Measurements from ENCODE around the gene EPB41L4A. TPM values are rescaled to one million over a fixed set of nuclear protein-coding genes. Genes with fewer than 3 reads are reported as not detected.
A peak's percentile ranks its signal among the peaks of the same experiment; 100 is the strongest.

Gene EPB41L4A
- total RNA-seq, 1 experiment from 2014 or later = 5.2 TPM

- TF ChIP-seq E2F4 (CRISPR knock-in tag; IDR thresholded peaks at IDR 0.05; ENCODE audit: borderline replicate concordance, low read depth) = no peak
- TF ChIP-seq, protein P1, sequence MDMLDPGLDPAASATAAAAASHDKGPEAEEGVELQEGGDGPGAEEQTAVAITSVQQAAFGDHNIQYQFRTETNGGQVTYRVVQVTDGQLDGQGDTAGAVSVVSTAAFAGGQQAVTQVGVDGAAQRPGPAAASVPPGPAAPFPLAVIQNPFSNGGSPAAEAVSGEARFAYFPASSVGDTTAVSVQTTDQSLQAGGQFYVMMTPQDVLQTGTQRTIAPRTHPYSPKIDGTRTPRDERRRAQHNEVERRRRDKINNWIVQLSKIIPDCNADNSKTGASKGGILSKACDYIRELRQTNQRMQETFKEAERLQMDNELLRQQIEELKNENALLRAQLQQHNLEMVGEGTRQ (CRISPR knock-in tag; IDR thresholded peaks at IDR 0.05) = peak; percentile 28; the same call in 1 of the 2 replicates
- TF ChIP-seq USF1 (CRISPR knock-in tag; IDR thresholded peaks at IDR 0.05) = 0 out of 2 replicates have a peak, but pooled peaks have one; percentile 26
- TF ChIP-seq TEAD1 (CRISPR knock-in tag; IDR thresholded peaks at IDR 0.05) = peak; percentile 95
- peak; percentile 33; the same call in 1 of the 2 replicates for TF ChIP-seq NFYB (CRISPR knock-in tag; conservative IDR thresholded peaks at IDR 0.05; ENCODE audit: low read depth)
- peak; percentile 98 for TF ChIP-seq SP1 (CRISPR knock-in tag; conservative IDR thresholded peaks at IDR 0.05)
- TF ChIP-seq, protein P2, sequence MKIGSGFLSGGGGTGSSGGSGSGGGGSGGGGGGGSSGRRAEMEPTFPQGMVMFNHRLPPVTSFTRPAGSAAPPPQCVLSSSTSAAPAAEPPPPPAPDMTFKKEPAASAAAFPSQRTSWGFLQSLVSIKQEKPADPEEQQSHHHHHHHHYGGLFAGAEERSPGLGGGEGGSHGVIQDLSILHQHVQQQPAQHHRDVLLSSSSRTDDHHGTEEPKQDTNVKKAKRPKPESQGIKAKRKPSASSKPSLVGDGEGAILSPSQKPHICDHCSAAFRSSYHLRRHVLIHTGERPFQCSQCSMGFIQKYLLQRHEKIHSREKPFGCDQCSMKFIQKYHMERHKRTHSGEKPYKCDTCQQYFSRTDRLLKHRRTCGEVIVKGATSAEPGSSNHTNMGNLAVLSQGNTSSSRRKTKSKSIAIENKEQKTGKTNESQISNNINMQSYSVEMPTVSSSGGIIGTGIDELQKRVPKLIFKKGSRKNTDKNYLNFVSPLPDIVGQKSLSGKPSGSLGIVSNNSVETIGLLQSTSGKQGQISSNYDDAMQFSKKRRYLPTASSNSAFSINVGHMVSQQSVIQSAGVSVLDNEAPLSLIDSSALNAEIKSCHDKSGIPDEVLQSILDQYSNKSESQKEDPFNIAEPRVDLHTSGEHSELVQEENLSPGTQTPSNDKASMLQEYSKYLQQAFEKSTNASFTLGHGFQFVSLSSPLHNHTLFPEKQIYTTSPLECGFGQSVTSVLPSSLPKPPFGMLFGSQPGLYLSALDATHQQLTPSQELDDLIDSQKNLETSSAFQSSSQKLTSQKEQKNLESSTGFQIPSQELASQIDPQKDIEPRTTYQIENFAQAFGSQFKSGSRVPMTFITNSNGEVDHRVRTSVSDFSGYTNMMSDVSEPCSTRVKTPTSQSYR (CRISPR knock-in tag; IDR thresholded peaks at IDR 0.05) = peak; percentile 46; the same call in 1 of the 2 replicates
- TF ChIP-seq, protein P3, sequence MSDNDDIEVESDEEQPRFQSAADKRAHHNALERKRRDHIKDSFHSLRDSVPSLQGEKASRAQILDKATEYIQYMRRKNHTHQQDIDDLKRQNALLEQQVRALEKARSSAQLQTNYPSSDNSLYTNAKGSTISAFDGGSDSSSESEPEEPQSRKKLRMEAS (CRISPR knock-in tag; IDR thresholded peaks at IDR 0.05) = peak; percentile 89
Measured at GRCh38 chr5:112160652-112161391, 258.3 kb downstream of the EPB41L4A start (continued).

DNA sequence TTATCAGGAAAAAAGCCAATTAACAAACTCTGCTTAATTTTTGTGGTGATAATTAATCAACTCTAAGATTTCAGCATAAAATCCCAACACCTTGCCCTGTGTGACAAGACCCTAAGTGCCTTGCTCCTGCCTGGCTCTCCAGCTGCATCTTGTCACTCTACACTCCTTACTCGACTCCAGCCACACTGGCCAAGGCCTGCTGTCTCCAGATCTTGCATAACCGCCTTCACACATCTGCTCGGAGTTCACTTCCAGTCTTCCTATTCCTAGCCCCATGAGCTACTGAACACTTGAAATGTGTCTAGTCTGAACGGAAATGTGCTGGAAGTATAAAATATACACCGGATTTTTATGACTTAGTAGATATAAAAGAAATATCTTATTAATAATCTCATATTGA is 259.6 kb downstream of the EPB41L4A start:
- H3K27ac Mint-ChIP-seq = no peak overlapping the region
- no peak for DNase-seq (ENCODE audit: low spot score)
- ChIA-PET POLR2A (no interaction called here), CTCF (interaction anchor here (0.6 to 2.3 kb wide), 3 partner anchors 261 to 613 kb away, joined by 3 to 6 read pairs (median 3); no protein-coding TSS in a partner anchor)
- no peaks in the 10 kb centered on the region; the same call in 1 of the 2 replicates for H3K27me3 Mint-ChIP-seq (ENCODE audit: low read depth)
- H3K4me3 Mint-ChIP-seq = no peak overlapping the region
- H3K9me3 Mint-ChIP-seq = peaks cover 14% of the 10 kb centered on the region
- peaks cover 38% of the 10 kb centered on the region for H3K4me1 Mint-ChIP-seq
- H3K36me3 Mint-ChIP-seq = peaks cover 29% of the 10 kb centered on the region
- no peak for ATAC-seq
- no peak for TF ChIP-seq FOXJ3 (CRISPR knock-in tag; IDR thresholded peaks at IDR 0.05; ENCODE audit: borderline replicate concordance)
- no peak for TF ChIP-seq ZNF263 (CRISPR knock-in tag; IDR thresholded peaks at IDR 0.05; ENCODE audit: low read depth)
- no peak for TF ChIP-seq RORB (CRISPR knock-in tag; IDR thresholded peaks at IDR 0.05)
- no peak for TF ChIP-seq MXD4 (CRISPR knock-in tag; IDR thresholded peaks at IDR 0.05; ENCODE audit: borderline replicate concordance)
- no peak for TF ChIP-seq GTF2I (CRISPR knock-in tag; conservative IDR thresholded peaks at IDR 0.05)
- no peak for TF ChIP-seq ATF3 (CRISPR knock-in tag; conservative IDR thresholded peaks at IDR 0.05)
- TF ChIP-seq, protein P4, sequence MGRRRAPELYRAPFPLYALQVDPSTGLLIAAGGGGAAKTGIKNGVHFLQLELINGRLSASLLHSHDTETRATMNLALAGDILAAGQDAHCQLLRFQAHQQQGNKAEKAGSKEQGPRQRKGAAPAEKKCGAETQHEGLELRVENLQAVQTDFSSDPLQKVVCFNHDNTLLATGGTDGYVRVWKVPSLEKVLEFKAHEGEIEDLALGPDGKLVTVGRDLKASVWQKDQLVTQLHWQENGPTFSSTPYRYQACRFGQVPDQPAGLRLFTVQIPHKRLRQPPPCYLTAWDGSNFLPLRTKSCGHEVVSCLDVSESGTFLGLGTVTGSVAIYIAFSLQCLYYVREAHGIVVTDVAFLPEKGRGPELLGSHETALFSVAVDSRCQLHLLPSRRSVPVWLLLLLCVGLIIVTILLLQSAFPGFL (CRISPR knock-in tag; IDR thresholded peaks at IDR 0.05; ENCODE audit: borderline replicate concordance) = no peak
- no peak for TF ChIP-seq FOXK1 (CRISPR knock-in tag; IDR thresholded peaks at IDR 0.05)
- TF ChIP-seq ZNF671 (CRISPR knock-in tag; IDR thresholded peaks at IDR 0.05) = no peak
- no peak for TF ChIP-seq ATF1 (CRISPR knock-in tag; IDR thresholded peaks at IDR 0.05)
- TF ChIP-seq, protein P5, sequence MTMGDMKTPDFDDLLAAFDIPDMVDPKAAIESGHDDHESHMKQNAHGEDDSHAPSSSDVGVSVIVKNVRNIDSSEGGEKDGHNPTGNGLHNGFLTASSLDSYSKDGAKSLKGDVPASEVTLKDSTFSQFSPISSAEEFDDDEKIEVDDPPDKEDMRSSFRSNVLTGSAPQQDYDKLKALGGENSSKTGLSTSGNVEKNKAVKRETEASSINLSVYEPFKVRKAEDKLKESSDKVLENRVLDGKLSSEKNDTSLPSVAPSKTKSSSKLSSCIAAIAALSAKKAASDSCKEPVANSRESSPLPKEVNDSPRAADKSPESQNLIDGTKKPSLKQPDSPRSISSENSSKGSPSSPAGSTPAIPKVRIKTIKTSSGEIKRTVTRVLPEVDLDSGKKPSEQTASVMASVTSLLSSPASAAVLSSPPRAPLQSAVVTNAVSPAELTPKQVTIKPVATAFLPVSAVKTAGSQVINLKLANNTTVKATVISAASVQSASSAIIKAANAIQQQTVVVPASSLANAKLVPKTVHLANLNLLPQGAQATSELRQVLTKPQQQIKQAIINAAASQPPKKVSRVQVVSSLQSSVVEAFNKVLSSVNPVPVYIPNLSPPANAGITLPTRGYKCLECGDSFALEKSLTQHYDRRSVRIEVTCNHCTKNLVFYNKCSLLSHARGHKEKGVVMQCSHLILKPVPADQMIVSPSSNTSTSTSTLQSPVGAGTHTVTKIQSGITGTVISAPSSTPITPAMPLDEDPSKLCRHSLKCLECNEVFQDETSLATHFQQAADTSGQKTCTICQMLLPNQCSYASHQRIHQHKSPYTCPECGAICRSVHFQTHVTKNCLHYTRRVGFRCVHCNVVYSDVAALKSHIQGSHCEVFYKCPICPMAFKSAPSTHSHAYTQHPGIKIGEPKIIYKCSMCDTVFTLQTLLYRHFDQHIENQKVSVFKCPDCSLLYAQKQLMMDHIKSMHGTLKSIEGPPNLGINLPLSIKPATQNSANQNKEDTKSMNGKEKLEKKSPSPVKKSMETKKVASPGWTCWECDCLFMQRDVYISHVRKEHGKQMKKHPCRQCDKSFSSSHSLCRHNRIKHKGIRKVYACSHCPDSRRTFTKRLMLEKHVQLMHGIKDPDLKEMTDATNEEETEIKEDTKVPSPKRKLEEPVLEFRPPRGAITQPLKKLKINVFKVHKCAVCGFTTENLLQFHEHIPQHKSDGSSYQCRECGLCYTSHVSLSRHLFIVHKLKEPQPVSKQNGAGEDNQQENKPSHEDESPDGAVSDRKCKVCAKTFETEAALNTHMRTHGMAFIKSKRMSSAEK (CRISPR knock-in tag; IDR thresholded peaks at IDR 0.05; ENCODE audit: borderline replicate concordance) = no peak
- TF ChIP-seq ZBTB21 (CRISPR knock-in tag; IDR thresholded peaks at IDR 0.05; ENCODE audit: borderline replicate concordance) = no peak
- no peak for TF ChIP-seq ZNF317 (CRISPR knock-in tag; IDR thresholded peaks at IDR 0.05; ENCODE audit: borderline replicate concordance, low read depth)
- no peak for TF ChIP-seq SMAD4 (CRISPR knock-in tag; IDR thresholded peaks at IDR 0.05)
- TF ChIP-seq PRRX2 (CRISPR knock-in tag; IDR thresholded peaks at IDR 0.05) = no peak
- TF ChIP-seq, protein P1 (CRISPR knock-in tag; IDR thresholded peaks at IDR 0.05) = no peak
